SK-N-SH treated with all-trans-retinoic acid at 6 μM for 48 hours (cell line): ENCODE results near the gene ISG20.

Experiments used
- ATAC-seq: fragments of 200-7000 bp; cut with Tn5 transposase; 3 replicates; pipeline ENCODE4 v1.9.1; 2020; ENCODE audit warnings: mild to moderate bottlenecking, moderate library complexity
- ARNTL ChIP-seq: fragments of 450-650 bp; formaldehyde crosslinking; IDR thresholded peaks from 2 replicates; pipeline ENCODE4 v1.5.0; 2020; ENCODE audit warnings: low read depth, mild to moderate bottlenecking, moderate library complexity, borderline replicate concordance
- BACH2 ChIP-seq: fragments of 250-450 bp; sonication (Bioruptor Pico); IDR thresholded peaks from 2 replicates; pipeline ENCODE4 v1.9.0; 2021; ENCODE audit warnings: mild to moderate bottlenecking, borderline replicate concordance
- CREB5 ChIP-seq: fragments of 250-450 bp; sonication (Bioruptor Pico); IDR thresholded peaks from 2 replicates; pipeline ENCODE4 v1.5.1; 2020; ENCODE audit warnings: low read depth, mild to moderate bottlenecking, moderate library complexity
- CSDC2 ChIP-seq: fragments of 250-450 bp; sonication (Bioruptor Pico); IDR thresholded peaks from 2 replicates; pipeline ENCODE4 v1.5.0; 2020; ENCODE audit warnings: mild to moderate bottlenecking, moderate library complexity
- CSRNP3 ChIP-seq: fragments of 250-450 bp; sonication (Bioruptor Pico); IDR thresholded peaks from 2 replicates; pipeline ENCODE4 v1.5.1; 2021; ENCODE audit warnings: mild to moderate bottlenecking, moderate library complexity
- ESRRG ChIP-seq: fragments of 250-450 bp; sonication (Bioruptor Pico); IDR thresholded peaks from 2 replicates; pipeline ENCODE4 v1.6.1; 2021; ENCODE audit warnings: mild to moderate bottlenecking
- GLIS3 ChIP-seq: fragments of 250-450 bp; sonication (Bioruptor Pico); IDR thresholded peaks from 2 replicates; pipeline ENCODE4 v1.5.0; 2020; ENCODE audit warnings: mild to moderate bottlenecking, moderate library complexity
- OSR1 ChIP-seq: fragments of 250-450 bp; sonication (Bioruptor Pico); IDR thresholded peaks from 2 replicates; pipeline ENCODE4 v1.8.0; 2022; ENCODE audit warnings: moderate library complexity, mild to moderate bottlenecking, inconsistent platforms
- PATZ1 ChIP-seq: fragments of 250-450 bp; sonication (Bioruptor Pico); IDR thresholded peaks from 2 replicates; pipeline ENCODE4 v1.8.0; 2020; ENCODE audit warnings: mild to moderate bottlenecking, moderate library complexity, borderline replicate concordance
- POU6F1 ChIP-seq: fragments of 250-450 bp; sonication (Bioruptor Pico); IDR thresholded peaks from 2 replicates; pipeline ENCODE4 v1.8.0; 2021; ENCODE audit warnings: low read depth, mild to moderate bottlenecking, moderate library complexity, borderline replicate concordance
- PPARA ChIP-seq: fragments of 250-450 bp; sonication (Bioruptor Pico); IDR thresholded peaks from 2 replicates; pipeline ENCODE4 v1.5.0; 2020; ENCODE audit warnings: mild to moderate bottlenecking, borderline replicate concordance
- RARB ChIP-seq: fragments of 250-450 bp; sonication (Bioruptor Pico); IDR thresholded peaks from 2 replicates; pipeline ENCODE4 v1.8.0; 2021; ENCODE audit warnings: mild to moderate bottlenecking, moderate library complexity
- SNAI2 ChIP-seq: fragments of 250-450 bp; sonication (Bioruptor Pico); IDR thresholded peaks from 2 replicates; pipeline ENCODE4 v1.5.0; 2020; ENCODE audit warnings: mild to moderate bottlenecking, moderate library complexity
- TCF4 ChIP-seq: fragments of 250-450 bp; sonication (Bioruptor Pico); IDR thresholded peaks from 2 replicates; pipeline ENCODE4 v1.8.0; 2021; ENCODE audit warnings: mild to moderate bottlenecking, moderate library complexity, borderline replicate concordance
- TOX ChIP-seq: fragments of 250-450 bp; sonication (Bioruptor Pico); IDR thresholded peaks from 2 replicates; pipeline ENCODE4 v1.8.0; 2021; ENCODE audit warnings: mild to moderate bottlenecking, moderate library complexity, borderline replicate concordance
- TSHZ2 ChIP-seq: fragments of 250-450 bp; sonication (Bioruptor Pico); IDR thresholded peaks from 2 replicates; pipeline ENCODE4 v1.5.0; 2020; ENCODE audit warnings: mild to moderate bottlenecking, moderate library complexity
- ZFP3 ChIP-seq: fragments of 250-450 bp; sonication (Bioruptor Pico); IDR thresholded peaks from 2 replicates; pipeline ENCODE4 v1.5.0; 2020; ENCODE audit warnings: mild to moderate bottlenecking, moderate library complexity
- ZFP30 ChIP-seq: fragments of 450-650 bp; formaldehyde crosslinking; IDR thresholded peaks from 2 replicates; pipeline ENCODE4 v1.5.0; 2022; ENCODE audit warnings: mild to moderate bottlenecking, moderate library complexity
- ZNF565 ChIP-seq: fragments of 450-650 bp; formaldehyde crosslinking; conservative IDR thresholded peaks from 2 replicates; pipeline ENCODE4 v1.5.0; 2020; ENCODE audit warnings: low read depth, mild to moderate bottlenecking, moderate library complexity
- ZNF70 ChIP-seq: fragments of 450-650 bp; formaldehyde crosslinking; IDR thresholded peaks from 2 replicates; pipeline ENCODE4 v1.5.0; 2020; ENCODE audit warnings: mild to moderate bottlenecking, moderate library complexity
- ZNF8 ChIP-seq: fragments of 450-650 bp; formaldehyde crosslinking; IDR thresholded peaks from 2 replicates; pipeline ENCODE4 v1.5.0; 2020; ENCODE audit warnings: mild to moderate bottlenecking, moderate library complexity

The ISG20 gene

GRCh38 chr15:88674661-88675060 is 35.8 kb downstream of the ISG20 start:
- no peak for TF ChIP-seq ZNF8 (CRISPR knock-in tag)
- no peak for TF ChIP-seq SNAI2 (CRISPR knock-in tag)
- no peak for TF ChIP-seq ZNF565 (CRISPR knock-in tag)
- TF ChIP-seq ZNF70, result no peak
- TF ChIP-seq TCF4 (CRISPR knock-in tag), result no peak
- no peak for TF ChIP-seq BACH2 (CRISPR knock-in tag)
- TF ChIP-seq RARB, result no peak
- TF ChIP-seq ARNTL, result no peak
- no peak for TF ChIP-seq OSR1 (CRISPR knock-in tag)
- TF ChIP-seq GLIS3 (CRISPR knock-in tag), result no peak
- no peak for TF ChIP-seq ESRRG (CRISPR knock-in tag)
- TF ChIP-seq, all 23 proteins: peak for 0
- ATAC-seq, result no peak

GRCh38 chr15:88678755-88679154 is 39.9 kb downstream of the ISG20 start:
- no peak for ATAC-seq
- no peak for TF ChIP-seq ZFP3 (CRISPR knock-in tag)
- no peak for TF ChIP-seq ZFP30 (CRISPR knock-in tag)
- no peak for TF ChIP-seq TCF4 (CRISPR knock-in tag)
- TF ChIP-seq CSRNP3, result no peak
- no peak for TF ChIP-seq CSDC2 (CRISPR knock-in tag)
- no peak for TF ChIP-seq TOX (CRISPR knock-in tag)
- no peak for TF ChIP-seq GLIS3 (CRISPR knock-in tag)

GRCh38 chr15:88680241-88681001 is 41.6 kb downstream of the ISG20 start:
- ATAC-seq, result no peak
- TF ChIP-seq ZNF70, result no peak

GRCh38 chr15:88681610-88682221 is 42.9 kb downstream of the ISG20 start:
- no peak; the same call in 1 of the 3 replicates for ATAC-seq
- TF ChIP-seq BACH2 (CRISPR knock-in tag) (no peak), GLIS3 (CRISPR knock-in tag) (no peak), ARNTL (no peak), POU6F1 (CRISPR knock-in tag) (no peak), OSR1 (CRISPR knock-in tag) (no peak), ESRRG (CRISPR knock-in tag) (no peak), PPARA (CRISPR knock-in tag) (no peak), ZNF565 (CRISPR knock-in tag) (no peak), TSHZ2 (CRISPR knock-in tag) (no peak)

- TF ChIP-seq PATZ1 (CRISPR knock-in tag) (no peak), ZFP30 (CRISPR knock-in tag) (no peak), BACH2 (CRISPR knock-in tag) (no peak), CREB5 (CRISPR knock-in tag) (no peak), ZFP3 (CRISPR knock-in tag) (no peak), RARB (no peak)
- ATAC-seq, result no peak
Observed at GRCh38 chr15:88684345-88684744, 45.5 kb downstream of the ISG20 start.
